SKM-1 treated with dmso at 0.1 percent for 144 hours (cell line): ENCODE data around the gene GTPBP8.
"Not testable (repeated sequence)": the region's sequence is repeated elsewhere in the genome, so short reads cannot be mapped to it uniquely, and the experiment has no call there.

Source experiments
- DNase-seq: peaks from one replicate; lab custom pipeline; 2025; ENCODE audit not compliant: unreplicated experiment; lab: John Stamatoyannopoulos, UW

Gene GTPBP8

GRCh38 chr3:112995800-112996199, 5.0 kb downstream of the GTPBP8 start:
- DNase-seq, result no peak

- DNase-seq, result no peak
Measured at GRCh38 chr3:113000691-113001090, 9.9 kb downstream of the GTPBP8 start.

GRCh38 chr3:113002037-113002436, 11.3 kb downstream of the GTPBP8 start:
- DNase-seq, result no peak

- DNase-seq, result no peak
Measured at GRCh38 chr3:113002679-113003078, 11.9 kb downstream of the GTPBP8 start.

GRCh38 chr3:113005611-113006010, 14.8 kb downstream of the GTPBP8 start:
- DNase-seq, result no peak

GRCh38 chr3:113006359-113007056, 15.7 kb downstream of the GTPBP8 start:
- no peak for DNase-seq

GRCh38 chr3:113008117-113008516, 17.3 kb downstream of the GTPBP8 start:
- no peak for DNase-seq

GRCh38 chr3:113013593-113013992, 22.8 kb downstream of the GTPBP8 start:
- no peak for DNase-seq

- DNase-seq, result no peak
Measured at GRCh38 chr3:113018536-113019181, 27.9 kb downstream of the GTPBP8 start.

GRCh38 chr3:113019182-113020137, 28.7 kb downstream of the GTPBP8 start:
- peak; percentile 82 for DNase-seq

- no peak for DNase-seq
Measured at GRCh38 chr3:113021471-113021870, 30.7 kb downstream of the GTPBP8 start.

- no peak for DNase-seq
Measured at GRCh38 chr3:113034011-113034410, 43.2 kb downstream of the GTPBP8 start.

- DNase-seq, result peak; percentile 73
Measured at GRCh38 chr3:113035387-113035982, 44.7 kb downstream of the GTPBP8 start.

- DNase-seq, result no peak
Measured at GRCh38 chr3:113038328-113038727, 47.5 kb downstream of the GTPBP8 start.

GRCh38 chr3:113039546-113039945, 48.8 kb downstream of the GTPBP8 start:
- DNase-seq, result no peak

GRCh38 chr3:113040231-113040630, 49.4 kb downstream of the GTPBP8 start:
- no peak for DNase-seq

- no peak for DNase-seq
Measured at GRCh38 chr3:113043686-113044085, 52.9 kb downstream of the GTPBP8 start.

GRCh38 chr3:113046186-113046965, 55.6 kb downstream of the GTPBP8 start:
- not testable (repeated sequence) for DNase-seq

GRCh38 chr3:113051302-113051711, 60.5 kb downstream of the GTPBP8 start:
- DNase-seq, result peak; percentile 69
